Tibial artery (tissue), 4 donors: Measurements from ENCODE around the gene PHC3.
"Not testable (repeated sequence)": the region's sequence is repeated elsewhere in the genome, so short reads cannot be mapped to it uniquely, and the experiment has no call there.

Experiments
- DNase-seq, 2 donors: peaks; one replicate each; pipeline ENCODE4 v3.0.0-alpha.2; 2019
- H3K27ac ChIP-seq, 2 donors: fragments of 200-600 bp; sonication (generic) in 1 of 2; 1 replicate in 1 of 2; 2 replicates in 1 of 2; pipeline ENCODE4 v1.5.1; 2018 to 2019; ENCODE audit warnings: mild to moderate bottlenecking in 1 of 2
- H3K27me3 ChIP-seq, 2 donors: fragments of 200-600 bp; sonication (generic) in 1 of 2; one replicate each; pipeline versions ENCODE4 v1.5.1 to v1.6.0; 2016 to 2019
- H3K36me3 ChIP-seq, 3 donors: fragments of 200-600 bp; sonication (generic) in 2 of 3; one replicate each; pipeline ENCODE4 v1.5.1; 2016 to 2019; ENCODE audit warnings: mild to moderate bottlenecking in 2 of 3
- H3K4me1 ChIP-seq, 4 donors: fragments of 200-600 bp; sonication (generic) in 2 of 4; 1 replicate in 3 of 4; 2 replicates in 1 of 4; pipeline ENCODE4 v1.5.1; 2016 to 2019
- H3K4me3 ChIP-seq, 2 donors: fragments of 200-600 bp; sonication (generic) in 1 of 2; 1 replicate in 1 of 2; 2 replicates in 1 of 2; pipeline ENCODE4 v1.5.1; 2018 to 2019; ENCODE audit warnings: mild to moderate bottlenecking in 2 of 2
- H3K9me3 ChIP-seq, 3 donors: fragments of 200-600 bp; sonication (generic) in 1 of 3; one replicate each; pipeline ENCODE4 v1.5.1; 2016 to 2019
- intact Hi-C: fragments of 100-400 bp; cut with DNase I; formaldehyde crosslinking; loops from one replicate; pipeline ENCODE4 v1.15.0; 2023; ENCODE audit warnings: low total_unique reads
- TF ChIP-seq, protein P1 (sequence below), 2 experiments: fragments of 200-600 bp in 1 of 2; fragments of 450-650 bp in 1 of 2; IDR thresholded peaks; one replicate each; pipeline ENCODE4 v1.5.1; 2017 to 2019; ENCODE audit warnings: antibody characterized with exemption in 2 of 2, mild to moderate bottlenecking in 1 of 2, moderate library complexity in 1 of 2

Gene PHC3

DNA sequence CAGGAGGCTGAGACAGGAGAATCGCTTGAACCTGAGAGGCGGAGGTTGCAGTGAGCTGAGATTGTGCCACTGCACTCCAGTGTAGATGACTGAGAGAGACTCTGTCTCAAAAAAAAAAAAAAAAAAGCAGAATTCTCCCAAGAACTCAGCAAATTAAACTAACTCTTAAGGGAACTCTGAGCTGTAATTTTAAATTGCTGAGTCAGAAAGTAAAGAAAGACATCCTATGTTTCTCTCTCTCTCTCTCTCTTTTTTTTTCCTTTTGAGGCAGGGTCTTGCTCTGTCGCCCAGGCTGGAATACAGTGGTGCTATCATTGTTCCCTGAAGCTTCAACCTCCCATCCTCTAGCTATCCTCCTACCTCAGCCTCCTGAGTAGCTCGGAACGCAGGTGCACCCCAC is 20.0 kb upstream of the PHC3 start:
- Histone ChIP-seq H3K27ac (no peak overlapping the region), H3K4me3 (no peak overlapping the region), H3K9me3 (no peaks in the 10 kb centered on the region), H3K27me3 (peaks cover 0 to 7% of the 10 kb centered on the region in 2 donors), H3K36me3 (no peaks in the 10 kb centered on the region), H3K4me1 (no peaks in the 10 kb centered on the region)
- intact Hi-C loops: no loop called here
- DNase-seq: no peak
- TF ChIP-seq, protein P1, sequence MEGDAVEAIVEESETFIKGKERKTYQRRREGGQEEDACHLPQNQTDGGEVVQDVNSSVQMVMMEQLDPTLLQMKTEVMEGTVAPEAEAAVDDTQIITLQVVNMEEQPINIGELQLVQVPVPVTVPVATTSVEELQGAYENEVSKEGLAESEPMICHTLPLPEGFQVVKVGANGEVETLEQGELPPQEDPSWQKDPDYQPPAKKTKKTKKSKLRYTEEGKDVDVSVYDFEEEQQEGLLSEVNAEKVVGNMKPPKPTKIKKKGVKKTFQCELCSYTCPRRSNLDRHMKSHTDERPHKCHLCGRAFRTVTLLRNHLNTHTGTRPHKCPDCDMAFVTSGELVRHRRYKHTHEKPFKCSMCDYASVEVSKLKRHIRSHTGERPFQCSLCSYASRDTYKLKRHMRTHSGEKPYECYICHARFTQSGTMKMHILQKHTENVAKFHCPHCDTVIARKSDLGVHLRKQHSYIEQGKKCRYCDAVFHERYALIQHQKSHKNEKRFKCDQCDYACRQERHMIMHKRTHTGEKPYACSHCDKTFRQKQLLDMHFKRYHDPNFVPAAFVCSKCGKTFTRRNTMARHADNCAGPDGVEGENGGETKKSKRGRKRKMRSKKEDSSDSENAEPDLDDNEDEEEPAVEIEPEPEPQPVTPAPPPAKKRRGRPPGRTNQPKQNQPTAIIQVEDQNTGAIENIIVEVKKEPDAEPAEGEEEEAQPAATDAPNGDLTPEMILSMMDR (IDR thresholded peaks at IDR 0.05): no peak

DNA sequence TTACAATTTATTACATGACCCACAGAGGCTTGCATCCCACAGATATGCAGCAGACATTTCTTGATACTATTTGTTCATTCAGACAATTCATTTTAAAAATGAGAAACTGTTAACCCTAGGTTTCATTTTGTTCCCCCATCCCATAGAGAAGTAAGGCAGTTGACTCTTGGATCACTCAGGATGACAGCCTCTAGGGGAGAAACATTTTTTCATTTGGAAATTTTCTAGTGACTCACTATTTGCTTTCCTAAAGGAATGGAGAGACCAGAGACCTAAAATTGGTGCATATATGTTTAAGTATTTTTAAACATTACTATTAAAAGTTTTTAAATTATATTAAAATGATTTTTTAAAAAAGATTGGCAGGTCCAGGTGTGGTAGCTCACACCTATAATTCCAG is 19.5 kb upstream of the PHC3 start:
- no peaks in the 10 kb centered on the region for H3K9me3 ChIP-seq
- intact Hi-C loops: no loop called here
- no peak overlapping the region for H3K27ac ChIP-seq
- peaks cover 0 to 3% of the 10 kb centered on the region in 2 donors for H3K27me3 ChIP-seq
- no peaks in the 10 kb centered on the region for H3K4me1 ChIP-seq
- no peak for DNase-seq
- TF ChIP-seq, protein P1 (IDR thresholded peaks at IDR 0.05): no peak
- H3K4me3 ChIP-seq: no peak overlapping the region
- no peaks in the 10 kb centered on the region for H3K36me3 ChIP-seq

DNA sequence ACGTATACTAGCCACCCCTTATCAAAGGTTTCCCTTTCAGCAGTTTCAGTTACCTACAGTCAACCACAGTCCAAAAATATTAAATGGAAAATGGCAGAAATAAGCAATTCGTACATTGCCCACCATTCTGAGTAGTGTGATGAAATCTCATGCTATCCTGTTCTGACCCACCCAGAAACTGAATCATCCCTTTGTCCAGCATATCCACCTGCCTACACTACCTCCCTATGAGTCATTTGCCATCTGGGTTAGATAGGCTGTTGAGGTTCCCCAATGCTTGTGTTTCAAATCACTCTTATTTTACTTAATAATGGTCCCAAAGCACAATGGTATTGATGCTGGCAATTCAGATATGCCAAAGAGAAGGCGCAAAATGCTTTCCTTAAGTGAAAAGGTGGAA is 15.3 kb upstream of the PHC3 start:
- H3K27ac ChIP-seq: no peak overlapping the region
- no peaks in the 10 kb centered on the region for H3K36me3 ChIP-seq
- no peak overlapping the region for H3K4me3 ChIP-seq
- no peak for DNase-seq
- H3K27me3 ChIP-seq: no peaks in the 10 kb centered on the region
- intact Hi-C loops: no loop called here
- TF ChIP-seq, protein P1 (IDR thresholded peaks at IDR 0.05): no peak
- no peaks in the 10 kb centered on the region for H3K9me3 ChIP-seq
- no peaks in the 10 kb centered on the region for H3K4me1 ChIP-seq

DNA sequence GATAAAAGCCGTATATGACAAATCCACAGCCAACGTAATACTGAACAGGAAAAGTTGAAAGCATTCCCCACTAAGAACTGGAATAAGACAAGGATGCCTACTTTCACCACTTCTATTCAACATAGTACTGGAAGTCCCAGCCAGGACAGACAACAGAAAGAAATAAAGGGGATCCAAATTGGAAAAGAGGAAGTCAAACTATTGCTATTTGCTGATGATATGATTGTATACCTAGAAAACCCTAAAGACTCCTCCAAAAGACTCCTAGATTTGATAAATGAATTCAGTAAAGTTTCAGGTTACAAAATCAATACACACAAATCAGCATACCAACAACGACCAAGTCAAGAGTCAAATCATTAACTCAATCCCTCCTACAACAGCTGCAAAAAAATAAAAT is 14.2 kb upstream of the PHC3 start:
- H3K9me3 ChIP-seq, H3K4me1 ChIP-seq: not testable (repeated sequence)

DNA sequence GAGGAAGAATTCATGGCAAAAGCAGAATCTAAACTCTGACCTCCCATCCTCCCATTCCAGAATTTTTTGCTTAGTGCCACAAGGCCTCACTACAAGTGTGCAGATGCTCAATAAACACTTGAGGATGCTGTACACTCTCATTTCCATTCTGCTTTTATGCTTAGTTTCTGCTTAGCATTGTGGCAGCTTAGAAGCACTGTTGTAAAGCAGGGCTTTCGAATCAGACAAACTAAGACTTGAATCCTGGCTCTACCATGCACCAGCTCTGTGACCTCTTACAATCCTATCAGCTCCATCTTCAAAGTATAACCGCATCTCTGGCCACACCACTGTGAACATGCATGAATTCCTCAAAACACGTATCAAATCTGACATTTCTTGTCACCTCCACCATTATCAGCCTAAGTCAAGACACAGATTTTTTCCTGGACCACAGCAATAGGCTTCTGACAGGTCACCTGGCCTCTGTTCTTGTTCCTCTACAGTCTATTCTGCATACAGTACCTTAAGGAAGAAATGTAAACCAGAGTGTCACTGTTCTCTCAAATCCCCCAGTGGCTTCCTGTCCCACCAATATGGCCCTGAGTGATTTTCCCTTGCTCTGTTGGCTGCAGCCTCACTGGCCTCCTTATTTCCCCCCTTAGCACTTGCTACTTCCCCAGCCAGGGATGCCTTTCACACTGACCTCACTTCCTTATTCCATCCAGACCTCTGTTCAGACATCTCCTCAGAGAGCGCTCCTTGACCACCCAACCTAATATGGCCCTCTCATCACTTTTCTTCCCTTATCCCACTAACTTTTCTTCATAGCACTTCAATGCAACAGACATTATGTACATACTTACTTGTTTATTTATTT is 8.1 kb upstream of the PHC3 start:
- no peak for DNase-seq
- H3K9me3 ChIP-seq: no peaks in the 10 kb centered on the region
- intact Hi-C loops: loop anchor here (5.0 to 10.0 kb wide), 2 partner anchors 38 to 425 kb away; partner anchors contain the start of genes ACTRT3 and TERC

More for the DNA sequence above, 14.2 kb upstream of the PHC3 start:
- H3K27ac ChIP-seq, H3K27me3 ChIP-seq, intact Hi-C loops, H3K36me3 ChIP-seq, H3K4me3 ChIP-seq, DNase-seq: not testable (repeated sequence)

More for the DNA sequence above, 8.1 kb upstream of the PHC3 start:
- Histone ChIP-seq H3K4me3 (no peak overlapping the region), H3K4me1 (peaks cover 0 to 5% (median 0%) of the 10 kb centered on the region in 4 donors), H3K27ac (no peak overlapping the region), H3K27me3 (no peaks in the 10 kb centered on the region), H3K36me3 (no peaks in the 10 kb centered on the region)
- TF ChIP-seq, protein P1 (IDR thresholded peaks at IDR 0.05): no peak
